Inflammatory macrophage treated with lipopolysaccharide for 4 hours (primary cell): ENCODE data around the gene GATB.

ENCODE experiments used
- DNase-seq: peaks from one replicate; pipeline ENCODE4 v3.0.0-alpha.2; 2020

The GATB gene

GRCh38 chr4:151728006-151728405 is 32.8 kb downstream of the GATB start:
- no peak for DNase-seq

GRCh38 chr4:151727365-151727764 is 33.4 kb downstream of the GATB start:
- no peak for DNase-seq

GRCh38 chr4:151725087-151725486 is 35.7 kb downstream of the GATB start:
- no peak for DNase-seq

GRCh38 chr4:151721916-151722315 is 38.9 kb downstream of the GATB start:
- no peak for DNase-seq

GRCh38 chr4:151721466-151721865 is 39.3 kb downstream of the GATB start:
- no peak for DNase-seq

GRCh38 chr4:151719956-151720334 is 40.9 kb downstream of the GATB start:
- no peak for DNase-seq

GRCh38 chr4:151718984-151719955 is 41.5 kb downstream of the GATB start:
- no peak for DNase-seq

GRCh38 chr4:151717909-151718628 is 42.7 kb downstream of the GATB start:
- DNase-seq: no peak

- no peak for DNase-seq
These were observed 43.5 kb downstream of the GATB start for GRCh38 chr4:151717314-151717713.

GRCh38 chr4:151716324-151716723 is 44.5 kb downstream of the GATB start:
- no peak for DNase-seq

- no peak for DNase-seq
These were observed 44.9 kb downstream of the GATB start for GRCh38 chr4:151715881-151716280.

- DNase-seq: no peak
These were observed 48.0 kb downstream of the GATB start for GRCh38 chr4:151712777-151713176.

- DNase-seq: no peak
These were observed 49.2 kb downstream of the GATB start for GRCh38 chr4:151711646-151712045.

GRCh38 chr4:151709587-151709986 is 51.2 kb downstream of the GATB start:
- no peak for DNase-seq

- DNase-seq: no peak
These were observed 51.7 kb downstream of the GATB start for GRCh38 chr4:151709071-151709470.

GRCh38 chr4:151708100-151708499 is 52.7 kb downstream of the GATB start:
- no peak for DNase-seq

- no peak for DNase-seq
These were observed 57.4 kb downstream of the GATB start for GRCh38 chr4:151703401-151703800.

GRCh38 chr4:151702256-151702655 is 58.6 kb downstream of the GATB start:
- DNase-seq: peak; percentile 62

GRCh38 chr4:151700566-151701316 is 60.1 kb downstream of the GATB start:
- DNase-seq: no peak

GRCh38 chr4:151698213-151698612 is 62.6 kb downstream of the GATB start:
- DNase-seq: no peak

GRCh38 chr4:151694961-151695720 is 65.7 kb downstream of the GATB start:
- DNase-seq: no peak
